HG03558 (cell line): Measurements from ENCODE around the gene MFSD6.

Source experiments
- ATAC-seq: cut with Tn5 transposase; IDR thresholded peaks from one replicate; pipeline ENCODE4 v1.9.1; 2021; ENCODE audit warnings: moderate number of reproducible peaks; ENCODE audit not compliant: unreplicated experiment; ENCODE audit errors: extremely low read depth

The MFSD6 gene

GRCh38 chr2:190547886-190548285 lies 139.7 kb downstream of the MFSD6 start:
- ATAC-seq: no peak

- ATAC-seq: no peak
These were observed 142.0 kb downstream of the MFSD6 start for GRCh38 chr2:190550137-190550536.
